SK-N-SH (cell line): Measurements from ENCODE around the gene PCK1.

Experiments used
- CTCF ChIP-seq: fragments of 200-600 bp; sonication (generic); IDR thresholded peaks from 2 replicates; pipeline ENCODE4 v1.6.1; 2017; ENCODE audit warnings: antibody characterized with exemption, mild to moderate bottlenecking, moderate library complexity
- MXI1 ChIP-seq: IDR thresholded peaks from 2 replicates; pipeline ENCODE4 v1.6.1; 2012; ENCODE audit warnings: mild to moderate bottlenecking, low read depth, low read length, improper control_type of control experiment
- POLR2AphosphoS5 ChIP-seq: IDR thresholded peaks from 2 replicates; pipeline ENCODE4 v1.6.1; 2012; ENCODE audit warnings: low read depth, low read length

- TF ChIP-seq MXI1: no peak
- no peak for TF ChIP-seq CTCF
- no peak for TF ChIP-seq POLR2AphosphoS5
Observed at GRCh38 chr20:57603120-57603519, 42.2 kb downstream of the PCK1 start.
